Measurements from ENCODE around the gene PRKCD. TPM values are rescaled to one million over a fixed set of nuclear protein-coding genes. Genes with fewer than 3 reads are reported as not detected.

The PRKCD gene
- total RNA-seq, 2 experiments from 2014 or later: 18.1 to 20.1 TPM

DNA sequence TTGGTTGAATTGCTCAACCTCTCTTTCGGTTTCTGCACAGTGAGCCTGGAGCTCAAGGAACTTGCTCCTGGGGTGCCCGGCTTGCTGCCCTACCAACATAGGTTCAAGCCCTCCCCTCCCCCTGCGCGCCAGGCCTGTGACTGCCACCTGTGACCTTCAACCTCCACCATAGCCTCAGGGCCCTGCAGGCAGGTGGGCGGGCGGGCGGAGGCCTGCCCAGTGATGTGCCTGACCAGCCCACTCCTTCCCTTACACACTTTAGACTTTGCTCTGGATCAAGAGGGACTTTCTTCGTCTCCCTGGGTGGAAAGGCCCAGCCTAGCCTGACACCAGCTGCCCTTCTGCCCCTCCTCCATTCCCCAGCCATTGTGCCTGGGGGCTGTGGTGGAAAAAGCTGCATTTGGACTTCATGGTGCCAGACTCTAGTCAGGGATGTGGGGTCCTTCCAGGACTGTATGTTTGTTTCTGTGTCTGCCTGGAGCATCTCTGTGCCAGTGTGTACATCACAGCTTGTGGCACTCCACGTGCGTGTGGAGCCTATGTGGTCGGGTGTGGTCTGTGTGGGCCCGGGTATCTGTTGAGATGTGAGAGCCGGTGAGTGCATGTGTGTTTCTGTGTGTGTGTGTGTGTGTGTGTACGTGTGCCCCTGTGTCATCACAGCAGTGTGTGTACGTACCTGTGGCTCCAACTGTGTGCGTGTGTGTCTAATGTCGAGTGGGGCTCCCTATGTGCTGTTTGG is 9.5 kb downstream of the PRKCD start:
- no peak overlapping the region for H3K4me3 Mint-ChIP-seq
- TF ChIP-seq, protein P1, sequence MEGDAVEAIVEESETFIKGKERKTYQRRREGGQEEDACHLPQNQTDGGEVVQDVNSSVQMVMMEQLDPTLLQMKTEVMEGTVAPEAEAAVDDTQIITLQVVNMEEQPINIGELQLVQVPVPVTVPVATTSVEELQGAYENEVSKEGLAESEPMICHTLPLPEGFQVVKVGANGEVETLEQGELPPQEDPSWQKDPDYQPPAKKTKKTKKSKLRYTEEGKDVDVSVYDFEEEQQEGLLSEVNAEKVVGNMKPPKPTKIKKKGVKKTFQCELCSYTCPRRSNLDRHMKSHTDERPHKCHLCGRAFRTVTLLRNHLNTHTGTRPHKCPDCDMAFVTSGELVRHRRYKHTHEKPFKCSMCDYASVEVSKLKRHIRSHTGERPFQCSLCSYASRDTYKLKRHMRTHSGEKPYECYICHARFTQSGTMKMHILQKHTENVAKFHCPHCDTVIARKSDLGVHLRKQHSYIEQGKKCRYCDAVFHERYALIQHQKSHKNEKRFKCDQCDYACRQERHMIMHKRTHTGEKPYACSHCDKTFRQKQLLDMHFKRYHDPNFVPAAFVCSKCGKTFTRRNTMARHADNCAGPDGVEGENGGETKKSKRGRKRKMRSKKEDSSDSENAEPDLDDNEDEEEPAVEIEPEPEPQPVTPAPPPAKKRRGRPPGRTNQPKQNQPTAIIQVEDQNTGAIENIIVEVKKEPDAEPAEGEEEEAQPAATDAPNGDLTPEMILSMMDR (IDR thresholded peaks at IDR 0.05): no peak

DNA sequence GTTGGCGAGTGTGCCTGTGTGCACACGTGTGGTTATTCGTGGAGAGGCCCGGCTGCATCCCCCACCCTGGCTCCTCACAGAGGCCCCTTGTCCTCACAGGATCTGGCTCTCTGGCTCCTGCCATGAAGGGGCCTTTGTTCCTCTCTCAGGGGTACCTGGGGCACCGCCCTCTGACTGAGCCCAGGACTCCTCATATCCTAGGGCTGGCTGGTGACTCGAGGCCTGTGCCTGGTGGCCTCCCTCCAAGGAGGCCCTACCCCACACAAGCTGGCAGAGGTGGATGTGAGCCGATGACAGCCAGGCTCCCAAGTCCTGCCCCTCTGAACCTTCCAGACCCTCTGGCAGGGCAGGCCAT is 10.0 kb downstream of the PRKCD start:
- Histone ChIP-seq H3K4me1 (ENCODE audit: insufficient read depth, low read length) (peaks cover 46% of the 10 kb centered on the region), H3K4me3 (ENCODE audit: low read length) (no peak overlapping the region), H3K27me3 (ENCODE audit: control insufficient read depth in 1 of 2, insufficient read depth in 2 of 2, low read length in 2 of 2) (no peaks in the 10 kb centered on the region), H3K27ac (ENCODE audit: low read depth in 1 of 2, low read length in 2 of 2) (no peak overlapping the region), H3K9me3 (ENCODE audit: control insufficient read depth in 1 of 2, insufficient read depth in 1 of 2, low read length in 2 of 2) (no peaks in the 10 kb centered on the region), H3K36me3 (ENCODE audit: insufficient read depth, low read length) (peaks cover 13% of the 10 kb centered on the region)
- ChIA-PET CTCF (no interaction called here), POLR2A (no interaction called here)
- H3K27ac Mint-ChIP-seq: no peak overlapping the region
- ATAC-seq (ENCODE audit: poor library complexity) (no peak), DNase-seq (no peak)
- no peaks in the 10 kb centered on the region for H3K9me3 Mint-ChIP-seq
- TF ChIP-seq, protein P1 (IDR thresholded peaks at IDR 0.05): no peak
- H3K4me3 Mint-ChIP-seq: no peak overlapping the region
- H3K4me1 Mint-ChIP-seq (ENCODE audit: low read depth): peaks cover 19% of the 10 kb centered on the region
- H3K27me3 Mint-ChIP-seq: no peaks in the 10 kb centered on the region
- peaks cover 9% of the 10 kb centered on the region for H3K36me3 Mint-ChIP-seq (ENCODE audit: low read depth)
- intact Hi-C loops (cut with DNase I, micrococcal nuclease): no loop called here

More for the DNA sequence above, 9.5 kb downstream of the PRKCD start:
- Mint-ChIP-seq H3K27me3 (no peaks in the 10 kb centered on the region), H3K36me3 (ENCODE audit: low read depth) (peaks cover 9% of the 10 kb centered on the region), H3K4me1 (ENCODE audit: low read depth) (peaks cover 19% of the 10 kb centered on the region), H3K9me3 (no peaks in the 10 kb centered on the region), H3K27ac (no peak overlapping the region)
- DNase-seq: peak in 3 of 14 experiments; percentile 16 to 53 (median 47)
- Histone ChIP-seq H3K4me3 (ENCODE audit: low read length) (peak overlapping the region; percentile 3), H3K27me3 (ENCODE audit: control insufficient read depth in 1 of 2, insufficient read depth in 2 of 2, low read length in 2 of 2) (no peaks in the 10 kb centered on the region), H3K4me1 (ENCODE audit: insufficient read depth, low read length) (peaks cover 51% of the 10 kb centered on the region), H3K27ac (ENCODE audit: low read depth in 1 of 2, low read length in 2 of 2) (no peak overlapping the region), H3K9me3 (ENCODE audit: control insufficient read depth in 1 of 2, insufficient read depth in 1 of 2, low read length in 2 of 2) (no peaks in the 10 kb centered on the region), H3K36me3 (ENCODE audit: insufficient read depth, low read length) (peaks cover 13% of the 10 kb centered on the region)
- ChIA-PET POLR2A (interaction anchor here (0.9 to 1.0 kb wide), 2 partner anchors 10 to 177 kb away, joined by 4 to 5 read pairs; partner anchors contain the start of genes DCP1A and PRKCD), CTCF (no interaction called here)
- intact Hi-C loops (cut with DNase I, micrococcal nuclease): no loop called here
- no peak for ATAC-seq (ENCODE audit: poor library complexity)

GRCh38 chr3:53171827-53172505 is 11.0 kb downstream of the PRKCD start:
- no peaks in the 10 kb centered on the region for H3K9me3 ChIP-seq (ENCODE audit: control insufficient read depth in 1 of 2, insufficient read depth in 1 of 2, low read length in 2 of 2)
- DNase-seq (no peak), ATAC-seq (ENCODE audit: poor library complexity) (no peak)
- ChIA-PET POLR2A (no interaction called here), CTCF (interaction anchor here (0.6 kb wide), 1 partner anchor 44 kb away, joined by 4 read pairs; no protein-coding TSS in a partner anchor)
- Mint-ChIP-seq H3K36me3 (ENCODE audit: low read depth) (peaks cover 10% of the 10 kb centered on the region), H3K4me3 (no peak overlapping the region), H3K4me1 (ENCODE audit: low read depth) (peaks cover 19% of the 10 kb centered on the region), H3K9me3 (no peaks in the 10 kb centered on the region), H3K27ac (no peak overlapping the region), H3K27me3 (no peaks in the 10 kb centered on the region)
- H3K27me3 ChIP-seq (ENCODE audit: control insufficient read depth in 1 of 2, insufficient read depth in 2 of 2, low read length in 2 of 2): no peaks in the 10 kb centered on the region
- H3K27ac ChIP-seq (ENCODE audit: low read depth in 1 of 2, low read length in 2 of 2): no peak overlapping the region
- peaks cover 38% of the 10 kb centered on the region for H3K4me1 ChIP-seq (ENCODE audit: insufficient read depth, low read length)
- H3K4me3 ChIP-seq (ENCODE audit: low read length): no peak overlapping the region
- TF ChIP-seq, protein P1 (IDR thresholded peaks at IDR 0.05): no peak
- peaks cover 13% of the 10 kb centered on the region for H3K36me3 ChIP-seq (ENCODE audit: insufficient read depth, low read length)
- intact Hi-C loops (cut with DNase I, micrococcal nuclease): no loop called here

Data from CD4-positive, alpha-beta T cell (primary cell).